ENCODE data around the gene PSMB8.

Gene PSMB8

GRCh38 chr6:32852018-32852843 lies 8.4 kb upstream of the PSMB8 start:
- no peak for TF ChIP-seq CTCF (IDR thresholded peaks at IDR 0.05; ENCODE audit: borderline replicate concordance, insufficient read depth, low read depth, low read length)
- peak overlapping the region; percentile 86 for H3K4me3 ChIP-seq (ENCODE audit: low read depth, low read length)

- no peak overlapping the region for H3K4me3 ChIP-seq (ENCODE audit: low read depth, low read length)
- no peak for TF ChIP-seq CTCF (IDR thresholded peaks at IDR 0.05; ENCODE audit: borderline replicate concordance, insufficient read depth, low read depth, low read length)
These were observed 7.2 kb upstream of the PSMB8 start for GRCh38 chr6:32851025-32851424.

GRCh38 chr6:32849126-32849525 lies 5.3 kb upstream of the PSMB8 start:
- TF ChIP-seq CTCF (IDR thresholded peaks at IDR 0.05; ENCODE audit: borderline replicate concordance, insufficient read depth, low read depth, low read length), result no peak
- no peak overlapping the region for H3K4me3 ChIP-seq (ENCODE audit: low read depth, low read length)

- 0 out of 2 replicates have a peak, but pooled peaks have one; percentile 3 for TF ChIP-seq CTCF (IDR thresholded peaks at IDR 0.05; ENCODE audit: borderline replicate concordance, insufficient read depth, low read depth, low read length)
- H3K4me3 ChIP-seq (ENCODE audit: low read depth, low read length), result no peak overlapping the region
These were observed 3.9 kb upstream of the PSMB8 start for GRCh38 chr6:32847795-32848194.

- no peak overlapping the region for H3K4me3 ChIP-seq (ENCODE audit: low read depth, low read length)
- no peak for TF ChIP-seq CTCF (IDR thresholded peaks at IDR 0.05; ENCODE audit: borderline replicate concordance, insufficient read depth, low read depth, low read length)
These were observed 3.2 kb upstream of the PSMB8 start for GRCh38 chr6:32847004-32847403.

- H3K4me3 ChIP-seq (ENCODE audit: low read depth, low read length), result peak overlapping the region; percentile 51
- no peak for TF ChIP-seq CTCF (IDR thresholded peaks at IDR 0.05; ENCODE audit: borderline replicate concordance, insufficient read depth, low read depth, low read length)
These were observed 1.6 kb upstream of the PSMB8 start for GRCh38 chr6:32845384-32845884.

GRCh38 chr6:32844839-32845383 lies 1.1 kb upstream of the PSMB8 start:
- peak overlapping the region; percentile 51 for H3K4me3 ChIP-seq (ENCODE audit: low read depth, low read length)
- TF ChIP-seq CTCF (IDR thresholded peaks at IDR 0.05; ENCODE audit: borderline replicate concordance, insufficient read depth, low read depth, low read length), result no peak
